Mesothelial cell of epicardium (in vitro differentiated cells): ENCODE data around the gene TIMM22. TPM values are rescaled to one million over a fixed set of nuclear protein-coding genes. Genes with fewer than 3 reads are reported as not detected.

Experiments used
- DNase-seq, 2 experiments: peaks; one replicate each; pipeline ENCODE4 v3.0.0; 2021; ENCODE audit warnings: low spot score in 2 of 2; ENCODE audit not compliant: unreplicated experiment in 2 of 2
- H3K27ac Mint-ChIP-seq: 2 replicates; pipeline ENCODE4 v1.8.0; 2021; ENCODE audit warnings: mixed read lengths
- H3K27me3 Mint-ChIP-seq: 2 replicates; pipeline ENCODE4 v1.8.0; 2021; ENCODE audit warnings: low read depth, mixed read lengths
- H3K36me3 Mint-ChIP-seq: 2 replicates; pipeline ENCODE4 v1.8.0; 2021; ENCODE audit warnings: mixed read lengths
- H3K4me1 Mint-ChIP-seq: 2 replicates; pipeline ENCODE4 v1.8.0; 2021; ENCODE audit warnings: mixed read lengths
- H3K4me3 Mint-ChIP-seq: 2 replicates; pipeline ENCODE4 v1.8.0; 2021; ENCODE audit warnings: mild to moderate bottlenecking, moderate library complexity, mixed read lengths
- H3K9me3 Mint-ChIP-seq: 2 replicates; pipeline ENCODE4 v1.8.0; 2021; ENCODE audit warnings: mixed read lengths
- total RNA-seq: library from RNA; stranded (reverse); gene quantifications from 3 replicates; pipeline ENCODE4 v1.2.1, GENCODE V29; 2021
- TF ChIP-seq, protein P1 (sequence below): fragments of 200-600 bp; sonication (generic); IDR thresholded peaks from one replicate; pipeline ENCODE4 v1.5.0; 2021; ENCODE audit warnings: antibody characterized with exemption; ENCODE audit not compliant: unreplicated experiment

Gene TIMM22
- total RNA-seq, 1 donor from 2014 or later = 15.5 TPM

- TF ChIP-seq, protein P1, sequence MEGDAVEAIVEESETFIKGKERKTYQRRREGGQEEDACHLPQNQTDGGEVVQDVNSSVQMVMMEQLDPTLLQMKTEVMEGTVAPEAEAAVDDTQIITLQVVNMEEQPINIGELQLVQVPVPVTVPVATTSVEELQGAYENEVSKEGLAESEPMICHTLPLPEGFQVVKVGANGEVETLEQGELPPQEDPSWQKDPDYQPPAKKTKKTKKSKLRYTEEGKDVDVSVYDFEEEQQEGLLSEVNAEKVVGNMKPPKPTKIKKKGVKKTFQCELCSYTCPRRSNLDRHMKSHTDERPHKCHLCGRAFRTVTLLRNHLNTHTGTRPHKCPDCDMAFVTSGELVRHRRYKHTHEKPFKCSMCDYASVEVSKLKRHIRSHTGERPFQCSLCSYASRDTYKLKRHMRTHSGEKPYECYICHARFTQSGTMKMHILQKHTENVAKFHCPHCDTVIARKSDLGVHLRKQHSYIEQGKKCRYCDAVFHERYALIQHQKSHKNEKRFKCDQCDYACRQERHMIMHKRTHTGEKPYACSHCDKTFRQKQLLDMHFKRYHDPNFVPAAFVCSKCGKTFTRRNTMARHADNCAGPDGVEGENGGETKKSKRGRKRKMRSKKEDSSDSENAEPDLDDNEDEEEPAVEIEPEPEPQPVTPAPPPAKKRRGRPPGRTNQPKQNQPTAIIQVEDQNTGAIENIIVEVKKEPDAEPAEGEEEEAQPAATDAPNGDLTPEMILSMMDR = no peak
- H3K9me3 Mint-ChIP-seq = no peaks in the 10 kb centered on the region
- H3K36me3 Mint-ChIP-seq = no peaks in the 10 kb centered on the region
- peaks cover 55% of the 10 kb centered on the region for H3K4me1 Mint-ChIP-seq
- peak overlapping the region; percentile 99 for H3K27ac Mint-ChIP-seq
- no peak for DNase-seq
- H3K4me3 Mint-ChIP-seq = no peak overlapping the region
- no peaks in the 10 kb centered on the region for H3K27me3 Mint-ChIP-seq
Measured at GRCh38 chr17:953767-954166, 43.2 kb upstream of the TIMM22 start.

GRCh38 chr17:954431-955164, 42.3 kb upstream of the TIMM22 start:
- Mint-ChIP-seq H3K4me3 (peak overlapping the region; percentile 1), H3K9me3 (no peaks in the 10 kb centered on the region), H3K4me1 (peaks cover 56% of the 10 kb centered on the region), H3K27me3 (no peaks in the 10 kb centered on the region), H3K27ac (peak overlapping the region; percentile 99), H3K36me3 (peaks cover 1% of the 10 kb centered on the region)
- no peak for DNase-seq
- TF ChIP-seq, protein P1 = no peak

DNA sequence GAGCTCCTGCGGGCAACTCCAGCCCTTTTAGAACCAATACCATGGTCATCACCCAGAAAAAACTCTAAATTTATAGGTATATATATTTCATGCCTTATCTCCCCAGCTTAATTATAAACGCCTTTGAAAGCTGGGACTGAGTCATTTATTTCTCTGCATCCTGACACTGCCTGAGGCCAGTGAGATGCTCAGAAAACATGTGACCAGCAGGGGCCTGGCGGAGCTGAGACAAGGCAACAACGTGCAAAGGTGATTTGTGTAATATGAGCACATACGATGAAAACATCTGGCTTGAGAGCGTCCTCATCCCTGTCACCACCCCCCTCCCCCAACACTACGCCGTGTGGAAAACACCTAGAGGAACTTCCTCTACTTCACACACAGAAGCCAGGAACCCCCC, 40.0 kb upstream of the TIMM22 start:
- DNase-seq = no peak
- peaks cover 42% of the 10 kb centered on the region for H3K4me1 Mint-ChIP-seq
- no peaks in the 10 kb centered on the region for H3K27me3 Mint-ChIP-seq
- TF ChIP-seq, protein P1 = no peak
- no peaks in the 10 kb centered on the region for H3K9me3 Mint-ChIP-seq
- H3K4me3 Mint-ChIP-seq = no peak overlapping the region
- peaks cover 1% of the 10 kb centered on the region for H3K36me3 Mint-ChIP-seq
- peak overlapping the region; percentile 78 for H3K27ac Mint-ChIP-seq

DNA sequence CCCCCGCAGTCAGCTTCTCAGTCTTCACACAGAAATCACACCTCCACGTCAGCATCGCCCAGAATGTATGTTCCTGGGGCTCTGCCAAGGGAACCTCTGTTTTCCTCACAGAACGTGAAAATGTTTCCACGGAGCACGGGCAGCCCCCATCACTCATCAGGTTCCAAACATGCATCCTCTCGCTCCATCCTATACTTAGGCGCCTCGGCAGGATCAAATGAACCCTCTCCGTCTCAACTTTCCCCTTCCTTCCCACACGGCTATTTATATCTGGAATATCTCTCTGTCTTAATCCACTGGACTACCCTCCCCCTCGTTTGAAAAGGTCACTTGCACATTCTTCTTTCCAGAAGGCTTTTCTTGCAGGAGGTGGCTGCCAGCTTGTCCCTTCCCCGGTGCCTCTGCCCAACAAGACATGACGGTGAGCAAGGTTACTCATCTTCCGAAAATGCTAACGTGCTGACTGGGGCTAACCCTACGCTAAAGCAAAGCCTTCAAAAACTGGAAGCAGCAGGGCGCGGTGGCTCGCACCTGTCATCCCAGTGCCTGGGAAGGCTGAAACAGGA, 39.0 kb upstream of the TIMM22 start:
- peak overlapping the region; percentile 89 for H3K27ac Mint-ChIP-seq
- DNase-seq = no peak
- H3K4me1 Mint-ChIP-seq = peaks cover 47% of the 10 kb centered on the region
- H3K9me3 Mint-ChIP-seq = no peaks in the 10 kb centered on the region
- H3K36me3 Mint-ChIP-seq = peaks cover 1% of the 10 kb centered on the region
- H3K4me3 Mint-ChIP-seq = no peak overlapping the region
- H3K27me3 Mint-ChIP-seq = no peaks in the 10 kb centered on the region
- TF ChIP-seq, protein P1 = no peak

GRCh38 chr17:958712-959451, 38.0 kb upstream of the TIMM22 start:
- Mint-ChIP-seq H3K36me3 (peaks cover 1% of the 10 kb centered on the region), H3K9me3 (no peaks in the 10 kb centered on the region), H3K27ac (peak overlapping the region; percentile 39), H3K4me3 (no peak overlapping the region), H3K4me1 (peaks cover 52% of the 10 kb centered on the region), H3K27me3 (no peaks in the 10 kb centered on the region)
- TF ChIP-seq, protein P1 = no peak
- DNase-seq = no peak
